Measurements from ENCODE around the gene PPP1R3G. TPM values are rescaled to one million over a fixed set of nuclear protein-coding genes. Genes with fewer than 3 reads are reported as not detected.

The PPP1R3G gene
- total RNA-seq, 1 experiment from 2014 or later: not detected

- DNase-seq: no peak
- H3K18ac ChIP-seq (ENCODE audit: insufficient read length, low read depth, low read length): no peak overlapping the region
- H3K4me1 Mint-ChIP-seq: peaks cover 33 to 38% of the 10 kb centered on the region in 2 experiments
- no peaks in the 10 kb centered on the region for H3K9me3 ChIP-seq (ENCODE audit: control insufficient read depth, low read depth, low read length)
- no peak overlapping the region for H3K9ac ChIP-seq (ENCODE audit: extremely low read depth, insufficient read length, low read length)
- no peak overlapping the region for H2BK20ac ChIP-seq (ENCODE audit: low read depth, low read length, poor library complexity, severe bottlenecking)
- no peak overlapping the region for H3K4ac ChIP-seq (ENCODE audit: low read depth, low read length)
- H3K4me3 Mint-ChIP-seq: no peak overlapping the region
- H3K9me3 Mint-ChIP-seq: no peaks in the 10 kb centered on the region
- H2AK5ac ChIP-seq (ENCODE audit: insufficient read length, low read length): no peak overlapping the region
- no peak overlapping the region for H3T11ph ChIP-seq (ENCODE audit: low read length)
- H2AFZ ChIP-seq (ENCODE audit: low read length): no peak overlapping the region
- no peak overlapping the region for H4K91ac ChIP-seq (ENCODE audit: insufficient read length, low read depth, low read length)
- H2BK5ac ChIP-seq (ENCODE audit: insufficient read length, low read length): no peak overlapping the region
- no CpG with 5 or more reads among the region's 8 CpGs for WGBS (ENCODE audit: extremely low coverage, insufficient read length, low lambda C conversion rate)
- no peak overlapping the region for H3K27ac ChIP-seq (ENCODE audit: insufficient read length, low read depth, low read length)
- no peak overlapping the region for H3K4me2 ChIP-seq (ENCODE audit: insufficient read depth, insufficient read length, low read length)
- no peak overlapping the region for H2BK15ac ChIP-seq (ENCODE audit: low read depth, low read length)
- no peaks in the 10 kb centered on the region for H3K23me2 ChIP-seq (ENCODE audit: insufficient read length, low read depth, low read length, poor library complexity, severe bottlenecking)
- no peak overlapping the region for H4K5ac ChIP-seq (ENCODE audit: insufficient read length, low read depth, low read length)
- no peak overlapping the region for H4K8ac ChIP-seq (replicated peaks; ENCODE audit: insufficient read length, low read depth, low read length)
- peaks cover 10% of the 10 kb centered on the region; the same call in 1 of the 2 replicates for H3K4me1 ChIP-seq (ENCODE audit: insufficient read depth, low read length)
- H3K27me3 Mint-ChIP-seq (ENCODE audit: low read depth): peaks cover 3% of the 10 kb centered on the region
- no peak overlapping the region for H3K14ac ChIP-seq (ENCODE audit: insufficient read depth, low read length)
- no peaks in the 10 kb centered on the region for H4K20me1 ChIP-seq (ENCODE audit: control insufficient read depth, insufficient read depth, insufficient read length)
- no peak overlapping the region for H3K27ac Mint-ChIP-seq
- H3K27me3 ChIP-seq (ENCODE audit: insufficient read depth, low read length): no peaks in the 10 kb centered on the region
- no peak overlapping the region for H2BK12ac ChIP-seq (ENCODE audit: insufficient read length, low read depth, low read length)
- no peaks in the 10 kb centered on the region for H3K36me3 Mint-ChIP-seq (ENCODE audit: insufficient read depth in 1 of 3, low read depth in 3 of 3)
- no peak overlapping the region for H3K56ac ChIP-seq (ENCODE audit: insufficient read length, low read depth, low read length)
- no peak for TF ChIP-seq CTCF (conservative IDR thresholded peaks at IDR 0.05)
- H3K79me1 ChIP-seq (ENCODE audit: insufficient read depth, low read depth, low read length, poor library complexity, severe bottlenecking): no peaks in the 10 kb centered on the region
- no peak overlapping the region for H3K23ac ChIP-seq (ENCODE audit: insufficient read length, low read depth, low read length)
- H3K79me2 ChIP-seq (ENCODE audit: insufficient read depth, low read length): no peaks in the 10 kb centered on the region
- no peak overlapping the region for H2BK120ac ChIP-seq (ENCODE audit: low read depth, low read length, poor library complexity, severe bottlenecking)
These were observed 51.7 kb downstream of the PPP1R3G start for GRCh38 chr6:5136851-5137250.

Other genes with a start within 250 kb of the PPP1R3G start
- gene RPP40, start 81.3 kb upstream of the PPP1R3G start, total RNA-seq (2021): 15.6 and 17.8 TPM in 2 replicates
- gene LYRM4, start 175.6 kb downstream of the PPP1R3G start, total RNA-seq (2021): 42.6 and 44.3 TPM in 2 replicates
- 8.5 and 9.4 TPM in 2 replicates for gene FARS2, start 176.2 kb downstream of the PPP1R3G start, total RNA-seq (2021)